HG03025 (cell line): ENCODE data around the gene MAML1.

ENCODE experiments used
- ATAC-seq: cut with Tn5 transposase; IDR thresholded peaks from one replicate; pipeline ENCODE4 v1.9.1; 2021; ENCODE audit warnings: mild to moderate bottlenecking, moderate library complexity; ENCODE audit not compliant: unreplicated experiment, low FRiP score

MAML1 gene

GRCh38 chr5:179801304-179802206 is 68.9 kb downstream of the MAML1 start:
- no peak for ATAC-seq

GRCh38 chr5:179802207-179802883 is 69.7 kb downstream of the MAML1 start:
- ATAC-seq, result no peak

- no peak for ATAC-seq
Measured at GRCh38 chr5:179802950-179803562, 70.4 kb downstream of the MAML1 start.

GRCh38 chr5:179803651-179804554 is 71.3 kb downstream of the MAML1 start:
- no peak for ATAC-seq

GRCh38 chr5:179804555-179804947 is 71.9 kb downstream of the MAML1 start:
- ATAC-seq, result no peak

GRCh38 chr5:179805070-179805528 is 72.5 kb downstream of the MAML1 start:
- ATAC-seq, result no peak

- ATAC-seq, result peak; percentile 20
Measured at GRCh38 chr5:179805529-179806249, 73.1 kb downstream of the MAML1 start.

- peak; percentile 65 for ATAC-seq
Measured at GRCh38 chr5:179806250-179807048, 73.8 kb downstream of the MAML1 start, which contains the start of gene MGAT4B. Gene MGAT4B, minus strand, starts transcription at chr5:179806866. Its CDS starts 283 bp downstream, at chr5:179806583.

- ATAC-seq, result no peak
Measured at GRCh38 chr5:179812135-179812825, 79.7 kb downstream of the MAML1 start.

GRCh38 chr5:179812997-179813607 is 80.5 kb downstream of the MAML1 start:
- no peak for ATAC-seq

GRCh38 chr5:179814090-179814489 is 81.5 kb downstream of the MAML1 start:
- no peak for ATAC-seq

- no peak for ATAC-seq
Measured at GRCh38 chr5:179815491-179816249, 83.0 kb downstream of the MAML1 start.

- ATAC-seq, result no peak
Measured at GRCh38 chr5:179816401-179816795, 83.8 kb downstream of the MAML1 start.

GRCh38 chr5:179816796-179817469 is 84.3 kb downstream of the MAML1 start:
- no peak for ATAC-seq

- ATAC-seq, result no peak
Measured at GRCh38 chr5:179817470-179817840, 84.8 kb downstream of the MAML1 start.
